A549 (cell line): ENCODE data around the gene GPRIN3. TPM values are rescaled to one million over a fixed set of nuclear protein-coding genes. Genes with fewer than 3 reads are reported as not detected.

Experiments used
- ATAC-seq, 2 experiments: fragments of 200-7000 bp in 1 of 2; fragments of >200 bp in 1 of 2; cut with Nextera tagmentation in 1 of 2; cut with Tn5 transposase in 1 of 2; 3 replicates each; pipeline versions ENCODE4 v1.8.0 to v1.9.1; 2018 to 2020; ENCODE audit warnings: mild to moderate bottlenecking in 1 of 2, moderate library complexity in 1 of 2
- CTCF ChIA-PET: fragments of 300-600 bp; sonication (Branson Sonifier 250); formaldehyde crosslinking; extraction: SDS; loops from one replicate; lab custom pipeline; 2021; ENCODE audit warnings: antibody characterized with exemption, inconsistent platforms; lab: Yijun Ruan, JAX
- POLR2A ChIA-PET: fragments of 350-600 bp; formaldehyde crosslinking; extraction: SDS; loops from one replicate; lab custom pipeline; 2021; ENCODE audit warnings: antibody characterized with exemption, inconsistent platforms; lab: Yijun Ruan, JAX
- DNase-seq, 2 experiments: peaks; one replicate each; pipeline versions ENCODE4 v3.0.0 to v3.0.0-alpha.2; 2011 to 2016; ENCODE audit warnings: low read depth in 1 of 2, low spot score in 1 of 2
- FAIRE-seq: peaks from 2 replicates; lab custom pipeline; 2011; peaks lifted over from hg19 to GRCh38; lab: Jason Lieb, UNC
- H3K27ac ChIP-seq, 2 experiments: fragments of >200 bp; sonication (Bioruptor Twin); formaldehyde crosslinking; 3 replicates each; pipeline ENCODE4 v1.5.1; 2016 to 2017
- H3K4me1 ChIP-seq: fragments of >200 bp; sonication (Bioruptor Twin); formaldehyde crosslinking; 3 replicates; pipeline ENCODE4 v1.6.1; 2016
- H3K4me2 ChIP-seq: fragments of >200 bp; sonication (Bioruptor Twin); formaldehyde crosslinking; 3 replicates; pipeline ENCODE4 v1.6.1; 2016
- H3K4me3 ChIP-seq: fragments of >200 bp; sonication (Bioruptor Twin); formaldehyde crosslinking; 3 replicates; pipeline ENCODE4 v1.5.1; 2016
- H3K9me3 ChIP-seq: fragments of >200 bp; sonication (Bioruptor Twin); formaldehyde crosslinking; 3 replicates; pipeline ENCODE4 v1.6.1; 2016
- ATOH8 ChIP-seq: fragments of 250-450 bp; sonication (Bioruptor Pico); IDR thresholded peaks from 2 replicates; pipeline ENCODE4 v1.5.0; 2020; ENCODE audit warnings: low read depth, mild to moderate bottlenecking, moderate library complexity
- BHLHE40 ChIP-seq: IDR thresholded peaks from 2 replicates; pipeline ENCODE4 v1.6.1; 2012; ENCODE audit warnings: low read depth, low read length, inconsistent platforms
- CBX2 ChIP-seq: fragments of 200-600 bp; sonication (generic); IDR thresholded peaks from 2 replicates; pipeline ENCODE4 v1.6.1; 2016; ENCODE audit warnings: low read depth, mild to moderate bottlenecking, borderline replicate concordance
- CHD2 ChIP-seq: fragments of 150-350 bp; IDR thresholded peaks from 2 replicates; pipeline ENCODE4 v1.6.1; 2014; ENCODE audit warnings: low read length; ENCODE audit not compliant: partially characterized antibody
- CHD4 ChIP-seq: fragments of 200-600 bp; sonication (generic); IDR thresholded peaks from 2 replicates; pipeline ENCODE4 v1.6.1; 2016; ENCODE audit warnings: antibody characterized with exemption, mild to moderate bottlenecking, borderline replicate concordance
- E2F6 ChIP-seq: IDR thresholded peaks from 2 replicates; pipeline ENCODE4 v1.6.1; 2012; ENCODE audit warnings: low read depth, borderline replicate concordance
- ELK1 ChIP-seq: fragments of 150-350 bp; IDR thresholded peaks from 2 replicates; pipeline ENCODE4 v1.6.1; 2014; ENCODE audit warnings: low read depth, mild to moderate bottlenecking, low read length
- EP300 ChIP-seq, 2 experiments: fragments of >200 bp; sonication (Bioruptor Twin); formaldehyde crosslinking; IDR thresholded peaks; 2 replicates in 1 of 2; 3 replicates in 1 of 2; pipeline ENCODE4 v1.6.1; 2016 to 2017
- ESRRA ChIP-seq: fragments of 150-350 bp; IDR thresholded peaks from 2 replicates; pipeline ENCODE4 v1.6.1; 2014; ENCODE audit warnings: mild to moderate bottlenecking, low read length, borderline replicate concordance
- FOSL2 ChIP-seq, 2 experiments: fragments of 450-650 bp in 1 of 2; fragments of >200 bp in 1 of 2; sonication (Bioruptor Twin) in 1 of 2; formaldehyde crosslinking; IDR thresholded peaks; 2 replicates each; pipeline versions ENCODE4 v1.5.0 to v1.6.1; 2016 to 2020; ENCODE audit warnings: mild to moderate bottlenecking in 1 of 2, moderate library complexity in 1 of 2
- FOXS1 ChIP-seq: fragments of 250-450 bp; sonication (Bioruptor Pico); IDR thresholded peaks from 2 replicates; pipeline ENCODE4 v1.5.0; 2020; ENCODE audit warnings: mild to moderate bottlenecking, moderate library complexity
- HOXB13 ChIP-seq: fragments of 250-450 bp; sonication (Bioruptor Pico); IDR thresholded peaks from 2 replicates; pipeline ENCODE4 v1.5.0; 2020; ENCODE audit warnings: low read depth, mild to moderate bottlenecking, moderate library complexity
- KDM1A ChIP-seq: fragments of 200-600 bp; sonication (generic); IDR thresholded peaks from 2 replicates; pipeline ENCODE4 v1.6.1; 2016; ENCODE audit warnings: low read depth, mild to moderate bottlenecking
- KDM5A ChIP-seq: fragments of 200-600 bp; sonication (generic); IDR thresholded peaks from 2 replicates; pipeline ENCODE4 v1.6.1; 2016; ENCODE audit warnings: antibody characterized with exemption, mild to moderate bottlenecking
- MAFK ChIP-seq: fragments of 450-650 bp; IDR thresholded peaks from 2 replicates; pipeline ENCODE4 v1.6.1; 2014; ENCODE audit not compliant: partially characterized antibody
- MYC ChIP-seq: IDR thresholded peaks from 2 replicates; pipeline ENCODE4 v1.6.1; 2012; ENCODE audit warnings: mild to moderate bottlenecking, inconsistent platforms, low read length, improper control_type of control experiment, borderline replicate concordance
- NPAS2 ChIP-seq: fragments of 250-450 bp; sonication (Bioruptor Pico); IDR thresholded peaks from 2 replicates; pipeline ENCODE4 v1.8.0; 2022; ENCODE audit warnings: mild to moderate bottlenecking, moderate library complexity, borderline replicate concordance
- NR3C1 ChIP-seq: fragments of >200 bp; sonication (Bioruptor Twin); formaldehyde crosslinking; IDR thresholded peaks from 3 replicates; pipeline ENCODE4 v1.6.1; 2017
- PBX3 ChIP-seq: IDR thresholded peaks from 2 replicates; pipeline ENCODE4 v1.6.1; 2012
- RARB ChIP-seq: fragments of 250-450 bp; sonication (Bioruptor Pico); IDR thresholded peaks from 2 replicates; pipeline ENCODE4 v1.8.0; 2021; ENCODE audit warnings: mild to moderate bottlenecking, moderate library complexity
- RCOR1 ChIP-seq: fragments of 150-350 bp; IDR thresholded peaks from 2 replicates; pipeline ENCODE4 v1.6.1; 2014; ENCODE audit warnings: antibody characterized with exemption, low read length, low read depth
- RNF2 ChIP-seq: fragments of 200-600 bp; sonication (generic); IDR thresholded peaks from 2 replicates; pipeline ENCODE4 v1.6.1; 2016; ENCODE audit warnings: low read depth, mild to moderate bottlenecking, antibody characterized with exemption, moderate library complexity, borderline replicate concordance
- SMC3 ChIP-seq: fragments of >200 bp; sonication (Bioruptor Twin); formaldehyde crosslinking; IDR thresholded peaks from 3 replicates; pipeline ENCODE4 v1.6.1; 2018; ENCODE audit warnings: inconsistent platforms
- SREBF2 ChIP-seq: fragments of 450-650 bp; IDR thresholded peaks from 2 replicates; pipeline ENCODE4 v1.6.1; 2014; ENCODE audit warnings: mild to moderate bottlenecking, moderate library complexity
- TP53 ChIP-seq: fragments of 250-450 bp; sonication (Bioruptor Pico); IDR thresholded peaks from 2 replicates; pipeline ENCODE4 v1.5.0; 2021; ENCODE audit warnings: mild to moderate bottlenecking, moderate library complexity
- ZC3H11A ChIP-seq: fragments of 450-650 bp; IDR thresholded peaks from 2 replicates; pipeline ENCODE4 v1.6.1; 2014; ENCODE audit warnings: antibody characterized with exemption, mild to moderate bottlenecking
- ZNF302 ChIP-seq: fragments of 250-450 bp; sonication (Bioruptor Pico); IDR thresholded peaks from 2 replicates; pipeline ENCODE4 v1.9.0; 2021; ENCODE audit warnings: inconsistent platforms, mild to moderate bottlenecking, moderate library complexity
- ZSCAN20 ChIP-seq: fragments of 250-450 bp; sonication (Bioruptor Pico); IDR thresholded peaks from 2 replicates; pipeline ENCODE4 v1.8.0; 2022; ENCODE audit warnings: mild to moderate bottlenecking, moderate library complexity
- WGBS: methylation state at CpG from one replicate; pipeline ENCODE4 v1.1.6; 2017; ENCODE audit errors: missing lambda C conversion rate; 5-methylcytosine and 5-hydroxymethylcytosine counted together
- polyA plus RNA-seq, 4 experiments: library from polyadenylated mRNA; depleted of rRNA in 3 of 4; stranded (reverse); fragments of >200 nt; fragmentation: RNase III in 1 of 4; extraction: RNeasy Plus Mini Kit Qiagen cat#74134 plus additional on column Dnase treatment in 1 of 4; gene quantifications; 2 replicates in 3 of 4; 3 replicates in 1 of 4; pipeline ENCODE4 v1.2.3, GENCODE V29; 2011 to 2017

Gene GPRIN3
- polyA plus RNA-seq, 2 of the 4 experiments (the other 2 are of a cell fraction): 6.8 to 18.7 TPM

GRCh38 chr4:89287945-89288344 lies 19.7 kb downstream of the GPRIN3 start:
- H3K9me3 ChIP-seq: peaks cover 16% of the 10 kb centered on the region; the same call in 2 of the 3 replicates
- WGBS: 79% methylated on average over 6 of the region's 6 CpGs
- TF ChIP-seq SREBF2: no peak
- TF ChIP-seq E2F6: no peak
- no peak for TF ChIP-seq CHD4
- no peak for TF ChIP-seq ATOH8 (CRISPR knock-in tag)
- DNase-seq (no peak), FAIRE-seq (no peak), ATAC-seq (no peak)
- H3K27ac ChIP-seq: peak overlapping the region; percentile 78 to 85
- CTCF ChIA-PET: no interaction called here
- H3K4me1 ChIP-seq: peaks cover 66% of the 10 kb centered on the region
- peak overlapping the region; percentile 63 for H3K4me2 ChIP-seq
- H3K4me3 ChIP-seq: no peak overlapping the region
- POLR2A ChIA-PET: no interaction called here

- DNase-seq: no peak
- no peak for TF ChIP-seq NPAS2 (CRISPR knock-in tag)
- no peak for TF ChIP-seq RARB (CRISPR knock-in tag)
- no peak for TF ChIP-seq ZSCAN20
- no peak for TF ChIP-seq SMC3
- TF ChIP-seq EP300 (IDR thresholded peaks at IDR 0.05): no peak
- no peak for TF ChIP-seq RCOR1
- no peak for TF ChIP-seq PBX3
- H3K4me3 ChIP-seq: no peak overlapping the region
Measured at GRCh38 chr4:89285745-89286144, 21.9 kb downstream of the GPRIN3 start.

GRCh38 chr4:89284828-89285227 lies 22.8 kb downstream of the GPRIN3 start:
- Histone ChIP-seq H3K4me1 (peaks cover 81% of the 10 kb centered on the region), H3K4me3 (no peak overlapping the region), H3K4me2 (peak overlapping the region; percentile 63), H3K27ac (peak overlapping the region; percentile 85 to 90), H3K9me3 (0 out of 3 replicates have a peak, but pooled peaks cover 11% of the 10 kb centered on the region)
- CTCF ChIA-PET: interaction anchor here (1.7 kb wide), 1 partner anchor 125 kb away, joined by 3 read pairs; no protein-coding TSS in a partner anchor
- peak; percentile 60 to 68; a peak in 5 of 6 replicates for ATAC-seq
- DNase-seq: peak in 1 of 2 experiments; percentile 72
- no peak for FAIRE-seq
- POLR2A ChIA-PET: no interaction called here
- no peak for TF ChIP-seq KDM1A
- TF ChIP-seq HOXB13 (CRISPR knock-in tag): no peak
- no peak for TF ChIP-seq RCOR1
- TF ChIP-seq ZC3H11A: no peak
- no peak for TF ChIP-seq TP53 (CRISPR knock-in tag)
- TF ChIP-seq FOXS1: no peak
- TF ChIP-seq, all 56 proteins: peak for 0
- 17% methylated on average over 2 of the region's 3 CpGs for WGBS

More at GRCh38 chr4:89285745-89286144, 21.9 kb downstream of the GPRIN3 start:
- Histone ChIP-seq H3K9me3 (0 out of 3 replicates have a peak, but pooled peaks cover 6% of the 10 kb centered on the region), H3K4me1 (peaks cover 81% of the 10 kb centered on the region), H3K27ac (peak overlapping the region; percentile 85 to 90), H3K4me2 (peak overlapping the region; percentile 63)
- ChIA-PET POLR2A (no interaction called here), CTCF (interaction anchor here (1.2 kb wide), 1 partner anchor 13 kb away, joined by 3 read pairs; no protein-coding TSS in a partner anchor)
- FAIRE-seq: no peak
- ATAC-seq: no peak
- 8% methylated on average over 2 of the region's 2 CpGs for WGBS

- POLR2A ChIA-PET: no interaction called here
- 73% methylated on average over 2 of the region's 2 CpGs for WGBS
Measured at GRCh38 chr4:89284020-89284424, 23.6 kb downstream of the GPRIN3 start.

More at GRCh38 chr4:89284020-89284424, 23.6 kb downstream of the GPRIN3 start:
- Histone ChIP-seq H3K9me3 (0 out of 3 replicates have a peak, but pooled peaks cover 11% of the 10 kb centered on the region), H3K4me2 (peak overlapping the region; percentile 63; the same call in 2 of the 3 replicates), H3K4me1 (peaks cover 75% of the 10 kb centered on the region), H3K27ac (peak overlapping the region; percentile 85 to 90), H3K4me3 (no peak overlapping the region)
- CTCF ChIA-PET: interaction anchor here (1.7 kb wide), 1 partner anchor 124 kb away, joined by 3 read pairs; no protein-coding TSS in a partner anchor
- ATAC-seq (peak in 1 of 2 experiments; percentile 7; a peak in 2 of 6 replicates), FAIRE-seq (no peak), DNase-seq (no peak)
- no peak for TF ChIP-seq MYC
- no peak for TF ChIP-seq RNF2
- TF ChIP-seq NR3C1: no peak
- TF ChIP-seq ZNF302: no peak
- TF ChIP-seq CBX2: no peak
- TF ChIP-seq BHLHE40: no peak
- no peak for TF ChIP-seq FOSL2 (IDR thresholded peaks at IDR 0.05)
- TF ChIP-seq FOSL2 (CRISPR knock-in tag; IDR thresholded peaks at IDR 0.05): no peak
- TF ChIP-seq HOXB13 (CRISPR knock-in tag): no peak
- TF ChIP-seq CHD2: no peak
- no peak for TF ChIP-seq MAFK
- no peak for TF ChIP-seq ESRRA
- no peak for TF ChIP-seq ELK1
- TF ChIP-seq RARB (CRISPR knock-in tag): no peak
- no peak for TF ChIP-seq KDM5A
